Smooth muscle cell of the brain vasculature (primary cell): ENCODE measurements around the gene STK25.

Source experiments
- DNase-seq: peaks from one replicate; pipeline ENCODE4 v3.0.0-alpha.2; 2012; ENCODE audit warnings: low read depth, low spot score

Gene STK25

DNA sequence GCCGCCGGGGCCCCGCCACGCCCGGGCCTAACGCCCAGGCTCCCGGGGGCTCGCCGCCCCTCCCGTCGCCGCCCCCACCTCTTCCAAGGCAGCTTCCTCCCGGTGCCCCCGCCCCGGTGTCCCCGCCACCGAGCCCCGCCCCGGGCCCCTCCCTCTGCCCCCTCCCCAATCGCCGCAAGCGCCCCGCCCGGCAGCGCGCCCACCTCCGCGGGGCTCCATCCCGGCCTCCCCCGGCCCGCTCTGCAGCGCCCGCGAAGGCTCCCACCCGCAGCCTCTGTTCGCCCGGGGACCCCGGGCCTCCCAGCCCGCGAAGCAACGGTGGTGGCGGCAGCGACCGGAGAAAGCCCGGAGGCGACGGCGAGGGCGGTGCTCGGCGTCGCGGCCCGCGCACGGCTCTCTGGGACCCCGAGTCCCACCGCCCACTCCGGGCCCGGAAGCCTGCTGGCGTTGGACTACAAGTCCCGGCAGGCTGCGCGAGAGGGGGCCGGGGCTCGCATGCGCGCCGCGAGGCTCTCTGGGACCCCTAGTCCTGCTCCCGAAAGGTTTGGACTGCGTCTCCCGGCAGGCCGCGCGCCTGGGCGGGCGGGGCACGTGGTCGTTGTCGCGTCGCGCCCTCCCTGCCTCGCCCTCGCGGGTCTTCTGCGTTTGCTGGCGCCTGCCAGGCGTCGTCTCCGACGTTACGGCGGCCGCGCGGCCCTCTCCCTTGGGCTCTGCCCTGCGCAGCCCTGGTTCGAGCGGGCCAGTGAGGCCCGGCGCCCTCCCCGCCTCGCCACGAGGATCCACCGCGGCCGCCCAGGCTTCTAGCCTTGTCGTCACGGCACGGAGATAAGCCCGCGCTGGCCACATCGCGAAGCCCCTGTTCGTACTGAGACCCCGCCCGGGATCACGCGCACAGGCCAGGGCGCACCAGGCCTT is at the start of gene STK25:
TSS of gene STK25 (minus strand) at position 345 of the 915 bp plus-strand sequence. CDS start 549 bp downstream, outside the sequence.
- peak; percentile 96 for DNase-seq

DNA sequence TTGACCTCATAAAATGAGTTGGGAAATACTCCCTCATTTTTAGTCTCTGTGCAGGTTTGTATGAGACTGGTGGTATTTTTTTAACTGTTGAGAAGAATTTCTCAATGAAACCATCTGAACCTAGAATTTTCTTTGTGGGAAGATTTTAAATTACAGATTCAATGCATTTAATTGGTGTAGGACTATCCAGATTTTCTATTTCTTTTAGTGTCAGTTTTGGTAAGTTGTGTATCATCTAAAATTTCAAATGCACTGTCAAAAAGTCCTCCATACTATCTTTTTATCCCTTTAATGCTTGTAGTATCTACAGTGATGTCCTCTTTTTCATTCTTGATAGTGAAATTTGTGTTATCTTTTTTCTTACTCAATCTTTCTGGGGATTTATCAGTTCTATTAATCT is 48.4 kb upstream of the STK25 start:
- no peak for DNase-seq

DNA sequence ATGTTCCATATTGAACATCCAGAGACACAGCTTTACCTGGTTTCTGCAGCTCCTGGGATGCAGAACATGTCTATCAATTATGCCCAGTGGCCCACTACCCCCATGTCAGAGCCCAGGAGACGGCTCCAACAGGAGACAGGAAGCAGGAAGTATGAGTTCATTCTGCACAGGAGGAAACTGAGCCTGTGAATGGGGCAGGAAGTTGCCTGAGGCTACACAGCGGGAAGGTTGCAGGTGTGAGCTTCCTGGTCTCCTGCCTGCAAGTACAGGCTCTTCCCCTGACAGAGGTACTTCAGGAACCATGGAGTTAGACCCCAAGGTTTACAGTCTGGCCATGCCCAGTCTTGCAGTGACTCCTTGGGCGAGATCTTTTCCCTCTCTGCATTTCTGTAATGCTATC is 47.3 kb upstream of the STK25 start:
- DNase-seq, result no peak

GRCh38 chr2:241554610-241555322 is 46.4 kb upstream of the STK25 start:
- DNase-seq, result no peak

GRCh38 chr2:241553981-241554380 is 45.6 kb upstream of the STK25 start:
- DNase-seq, result no peak

GRCh38 chr2:241553512-241553830 is 45.1 kb upstream of the STK25 start:
- DNase-seq, result no peak

DNA sequence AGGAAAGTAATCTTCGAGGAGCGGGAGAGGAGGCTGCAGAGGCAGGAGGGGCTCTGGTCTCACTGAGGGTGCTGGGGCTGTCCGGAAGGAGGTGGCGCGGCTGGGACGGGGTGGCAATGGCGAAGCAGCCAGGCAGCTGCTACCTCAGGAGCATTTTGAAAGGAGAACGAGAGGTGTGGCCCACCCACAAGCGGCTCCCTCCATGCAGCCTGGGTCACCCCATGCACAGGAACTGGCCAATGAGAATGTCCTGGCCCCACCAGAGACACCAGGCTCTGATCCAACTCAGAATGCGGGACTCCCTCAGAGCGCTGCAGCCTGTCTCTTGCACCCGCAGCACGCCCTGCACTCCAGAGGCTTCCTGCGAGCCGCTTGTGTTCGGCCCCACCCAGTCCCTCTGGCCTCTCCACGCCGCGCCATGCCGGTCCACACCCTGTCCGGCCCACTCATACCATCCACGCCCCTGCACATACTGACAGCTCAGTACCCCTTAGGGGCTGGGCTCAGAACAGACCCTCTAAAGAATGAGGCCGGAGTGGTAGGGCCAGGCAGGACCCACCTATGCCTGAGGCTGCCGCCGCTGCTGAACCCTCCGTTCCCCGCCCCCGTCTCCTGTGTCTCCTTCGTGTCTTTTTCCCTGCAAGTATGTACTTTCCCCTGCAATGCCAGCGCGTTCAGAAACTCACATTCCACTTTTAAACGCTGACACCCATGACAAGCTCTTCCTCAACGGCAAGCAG is 43.8 kb upstream of the STK25 start:
- DNase-seq, result no peak

DNA sequence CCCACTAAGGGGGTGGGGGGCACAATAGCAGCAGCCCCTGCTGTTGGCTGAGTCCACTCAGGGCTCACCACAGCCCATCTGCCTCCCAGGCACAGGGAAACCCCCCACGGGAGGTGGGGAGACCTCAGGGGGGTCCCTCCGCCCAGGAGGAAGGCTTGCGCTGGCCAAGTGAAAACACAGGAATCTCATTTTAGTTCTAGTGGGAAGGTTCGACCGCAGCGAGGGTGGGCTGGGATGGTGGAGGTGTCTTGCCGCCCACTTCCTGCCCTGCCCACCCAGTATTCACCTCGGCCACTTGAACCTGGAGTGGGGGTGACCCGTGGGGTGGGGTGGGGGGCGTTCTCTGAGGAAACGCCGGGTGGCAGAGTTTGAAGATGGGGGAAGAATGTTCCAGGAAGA is 43.2 kb upstream of the STK25 start:
- DNase-seq, result no peak

DNA sequence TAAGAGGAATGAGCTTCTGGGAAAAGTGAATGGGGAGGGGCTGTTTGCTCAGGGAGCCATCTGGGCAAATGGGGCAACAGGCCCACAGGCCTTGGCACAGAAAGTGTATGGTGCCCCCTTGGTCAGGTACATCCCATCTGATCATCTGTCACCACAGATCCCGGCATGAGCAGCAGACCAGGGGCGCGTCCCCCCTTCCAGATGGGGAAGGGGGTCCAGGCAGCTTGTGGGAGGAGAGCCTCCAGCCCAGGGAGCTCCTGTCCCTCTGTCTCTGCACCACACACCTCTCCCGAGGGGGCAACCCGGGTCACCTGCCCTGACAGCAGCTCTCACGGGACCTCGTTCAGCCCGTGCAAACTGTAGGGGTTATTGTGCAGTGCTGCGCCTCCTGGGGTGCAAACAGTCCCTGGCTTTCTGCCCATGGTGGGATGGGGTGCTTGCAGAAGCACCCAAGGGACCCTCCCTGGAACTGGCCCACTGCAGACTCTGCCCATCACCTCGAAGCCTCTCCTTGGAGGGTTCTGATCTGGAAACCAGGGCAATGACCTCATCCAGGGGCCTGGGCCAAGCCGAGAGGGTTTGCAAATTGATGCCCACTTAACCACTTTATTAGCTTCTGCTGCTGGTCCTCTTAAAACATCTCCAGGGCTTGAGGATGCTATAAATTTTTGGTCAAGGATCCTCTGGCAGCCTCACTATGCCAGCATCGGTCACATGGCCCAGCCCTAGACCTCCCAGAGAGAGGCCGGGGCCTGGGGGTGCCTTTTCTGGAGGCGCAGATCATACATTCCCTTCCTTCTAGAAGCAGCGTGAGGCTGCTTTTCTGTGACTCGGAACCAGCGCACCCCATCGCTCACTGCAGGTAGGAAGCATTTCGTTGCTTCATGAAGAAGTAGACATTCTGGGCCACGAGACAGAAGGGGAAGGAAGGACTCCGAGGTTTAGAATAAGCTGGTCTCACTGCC is 42.5 kb upstream of the STK25 start:
- no peak for DNase-seq

GRCh38 chr2:241548451-241548835 is 40.1 kb upstream of the STK25 start:
- no peak for DNase-seq

DNA sequence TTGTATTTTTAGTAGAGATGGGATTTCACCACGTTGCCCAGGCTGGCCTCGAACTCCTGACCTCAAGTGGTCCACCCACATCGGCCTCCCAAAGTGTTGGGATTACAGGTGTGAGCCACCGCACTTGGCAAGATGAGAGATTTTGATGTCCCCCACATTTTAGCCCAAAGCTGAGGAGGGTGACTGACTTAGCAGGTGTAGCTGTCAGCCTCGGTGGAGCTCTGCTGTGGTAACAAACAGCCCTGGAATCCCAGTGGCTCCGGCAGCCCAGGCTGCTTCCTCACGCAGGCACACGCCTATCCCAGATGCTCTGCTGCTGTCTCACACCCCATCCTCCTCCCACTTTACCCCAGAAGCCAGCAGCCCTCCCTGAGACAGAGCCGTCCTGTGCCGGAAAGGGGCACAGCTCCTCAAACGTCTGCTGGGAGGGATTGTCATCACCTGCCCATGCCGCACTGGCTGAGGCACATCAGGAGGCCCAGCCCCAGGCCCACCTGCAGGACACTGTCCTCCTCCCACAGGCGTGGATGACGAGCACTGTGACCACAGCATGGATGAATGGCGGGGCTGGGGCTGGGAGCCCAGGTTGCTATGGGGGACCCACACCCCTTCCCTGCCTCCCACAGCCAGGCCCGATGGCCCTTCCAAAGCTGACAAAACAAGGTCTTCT is 39.5 kb upstream of the STK25 start:
- no peak for DNase-seq

- DNase-seq, result no peak
Measured at GRCh38 chr2:241546771-241547498, 38.6 kb upstream of the STK25 start.

DNA sequence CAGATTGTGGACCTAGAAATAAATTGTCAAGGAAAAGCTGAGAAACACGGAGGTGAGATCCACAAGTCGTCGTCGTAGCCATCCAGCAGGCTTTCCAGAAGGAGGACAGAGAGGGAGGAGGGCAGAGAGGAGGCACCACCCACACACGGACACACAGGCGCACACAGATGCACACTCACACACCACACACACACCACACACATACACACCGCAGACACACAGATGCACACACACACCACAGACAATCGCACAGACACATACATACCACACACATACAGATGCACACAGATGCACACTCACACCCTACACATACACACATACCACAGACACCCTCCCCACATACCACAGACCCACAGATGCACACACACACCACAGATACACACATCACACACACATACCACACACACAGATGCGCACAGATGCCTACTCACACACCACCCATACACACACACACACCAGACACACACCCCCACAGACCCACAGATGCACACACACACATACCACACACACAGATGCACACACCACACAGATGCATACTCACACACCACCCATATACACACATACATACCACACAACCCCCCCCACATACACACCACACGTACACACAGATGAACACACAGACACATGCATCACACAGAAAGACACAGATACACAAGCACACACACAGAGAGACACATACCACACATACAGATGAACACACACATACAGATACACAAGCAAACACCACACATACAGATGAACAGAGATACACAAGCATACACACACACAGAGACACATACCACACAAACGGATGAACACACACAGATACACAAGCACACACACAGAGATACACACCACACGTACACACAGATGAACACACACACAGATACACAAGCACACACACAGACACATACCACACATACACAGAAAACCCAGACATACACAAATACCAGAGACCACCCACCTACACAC is 37.4 kb upstream of the STK25 start:
- DNase-seq, result no peak

DNA sequence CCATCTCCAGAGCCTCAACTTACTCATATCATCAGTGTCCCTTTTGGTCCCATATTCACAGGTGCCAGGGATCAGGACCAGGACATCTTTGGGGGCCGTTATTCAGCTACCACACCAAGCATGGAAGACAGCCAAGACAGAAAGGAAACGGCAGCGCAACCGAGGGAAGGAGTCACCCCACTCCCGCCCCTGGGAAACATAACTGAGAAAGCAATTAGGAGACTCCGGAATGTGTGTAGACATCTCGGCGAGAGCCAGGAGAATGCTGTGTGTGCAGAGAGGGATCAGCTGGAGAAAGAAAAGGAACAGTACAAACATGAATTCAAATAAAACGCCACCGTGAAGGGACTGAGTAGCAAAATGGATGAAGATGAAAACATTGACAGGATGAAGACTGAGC is 36.7 kb upstream of the STK25 start:
- no peak for DNase-seq

- DNase-seq, result no peak
Measured at GRCh38 chr2:241542278-241542605, 33.9 kb upstream of the STK25 start.

DNA sequence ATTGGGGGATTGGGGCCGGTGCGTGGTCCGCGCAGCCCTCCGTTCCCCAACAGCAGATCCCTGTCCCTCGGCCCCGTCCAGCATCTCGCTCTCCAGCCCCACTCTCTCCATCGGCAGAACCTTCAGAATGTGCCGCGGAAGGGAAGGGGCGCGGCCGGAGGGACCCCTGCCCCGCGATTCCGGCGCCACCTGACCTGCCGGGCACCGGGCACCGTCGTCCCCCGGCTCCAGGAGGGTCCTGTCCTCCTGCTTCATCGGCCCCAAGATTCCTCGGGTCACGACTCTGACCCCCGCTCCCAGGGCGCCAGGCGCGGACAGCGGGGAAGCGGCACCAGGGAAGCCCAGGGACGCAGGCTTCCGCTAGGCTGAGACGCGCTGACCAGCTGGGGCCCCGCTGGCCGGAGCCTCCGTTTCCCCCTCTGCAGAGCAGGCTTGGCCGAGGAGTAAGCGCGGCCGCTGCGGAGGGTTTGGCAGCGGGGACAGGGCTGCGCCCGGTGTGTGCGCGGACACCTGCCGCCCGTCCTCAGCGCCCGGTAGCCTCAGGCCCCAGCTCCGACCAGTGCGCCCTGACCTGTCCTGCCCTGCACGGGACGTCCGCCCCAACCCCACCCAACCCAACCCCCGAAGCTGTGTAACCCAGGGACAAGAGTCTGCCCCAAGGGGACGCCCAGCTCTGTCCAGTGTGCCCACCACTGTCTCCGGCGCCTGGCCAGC is 33.3 kb upstream of the STK25 start:
- no peak for DNase-seq

DNA sequence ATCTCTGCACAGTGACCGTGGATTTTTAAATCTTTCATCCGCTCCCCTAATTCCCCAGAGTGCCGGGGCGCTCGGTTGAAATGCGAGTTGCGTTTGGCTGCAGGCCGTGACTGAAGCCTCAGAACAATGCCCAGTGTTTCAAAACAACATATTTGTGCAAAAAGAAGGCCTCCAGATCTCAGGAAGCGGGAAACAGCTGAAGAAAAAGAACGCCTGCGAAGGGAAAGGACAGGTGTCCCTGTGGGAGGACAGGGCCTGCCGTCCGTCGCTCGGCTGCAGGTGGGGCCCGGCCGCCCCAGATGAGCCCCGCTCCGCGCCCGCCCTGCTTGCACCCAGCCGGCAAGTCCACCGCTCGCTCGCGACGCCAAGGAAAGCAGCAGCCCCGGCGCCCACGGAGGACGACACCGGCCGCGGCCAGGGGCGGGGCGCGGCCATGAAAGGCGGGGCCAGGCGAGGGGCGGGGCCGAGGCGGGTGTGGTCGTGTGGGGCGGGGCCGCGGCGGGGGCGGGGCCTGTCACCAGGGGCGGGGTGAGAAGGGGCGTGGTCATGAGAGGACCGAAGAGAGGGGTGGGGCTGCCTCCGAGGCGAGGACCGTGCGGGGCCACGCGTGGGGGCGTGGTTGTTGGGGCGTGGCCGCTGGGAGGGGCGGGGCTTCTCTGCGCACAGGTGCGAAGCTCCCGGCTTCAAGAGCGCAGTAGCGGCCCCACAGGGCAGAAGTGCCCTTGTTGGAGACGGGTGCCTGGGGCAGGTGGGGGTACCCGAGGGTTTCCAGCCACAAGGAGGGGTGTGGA is 32.6 kb upstream of the STK25 start:
- no peak for DNase-seq

- no peak for DNase-seq
Measured at GRCh38 chr2:241540401-241540770, 32.0 kb upstream of the STK25 start.
